KG1 (cell line): ENCODE data around the gene CALB2.
"Not testable (repeated sequence)": the region's sequence is repeated elsewhere in the genome, so short reads cannot be mapped to it uniquely, and the experiment has no call there.

Experiments
- DNase-seq: peaks from one replicate; lab custom pipeline; 2025; lab: John Stamatoyannopoulos, UW

Gene CALB2, protein sequence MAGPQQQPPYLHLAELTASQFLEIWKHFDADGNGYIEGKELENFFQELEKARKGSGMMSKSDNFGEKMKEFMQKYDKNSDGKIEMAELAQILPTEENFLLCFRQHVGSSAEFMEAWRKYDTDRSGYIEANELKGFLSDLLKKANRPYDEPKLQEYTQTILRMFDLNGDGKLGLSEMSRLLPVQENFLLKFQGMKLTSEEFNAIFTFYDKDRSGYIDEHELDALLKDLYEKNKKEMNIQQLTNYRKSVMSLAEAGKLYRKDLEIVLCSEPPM

DNA sequence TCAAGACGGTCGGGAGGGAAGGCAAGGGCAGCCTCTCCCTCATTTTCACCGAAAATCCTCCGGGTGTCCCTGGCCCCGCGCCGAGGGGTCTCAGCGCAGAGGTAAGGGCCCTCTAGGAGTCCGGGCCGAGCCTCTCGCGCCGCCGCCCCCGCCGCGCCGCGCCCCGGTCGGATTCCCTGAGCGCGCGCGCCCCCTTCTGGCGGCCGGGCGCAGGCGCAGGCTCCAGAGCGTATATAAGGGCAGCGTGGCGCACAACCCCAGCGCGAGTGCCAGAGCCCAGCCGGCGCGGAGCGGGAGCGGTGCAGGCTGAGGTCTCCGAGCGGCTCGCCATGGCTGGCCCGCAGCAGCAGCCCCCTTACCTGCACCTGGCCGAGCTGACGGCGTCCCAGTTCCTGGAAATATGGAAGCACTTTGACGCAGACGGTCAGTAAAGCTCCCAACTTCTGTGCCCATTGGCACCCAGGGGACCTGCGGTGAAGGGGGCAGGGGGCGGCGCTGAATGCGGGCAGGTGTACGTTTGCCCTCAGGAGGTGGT is at the start of gene CALB2:
Gene CALB2, plus strand, starts transcription at position 260 of the 535 bp plus-strand sequence. Its CDS starts 70 bp downstream, at position 330.
- peak; percentile 37 for DNase-seq

- no peak for DNase-seq
Observed at GRCh38 chr16:71311553-71312158, 46.9 kb upstream of the CALB2 start.

GRCh38 chr16:71313591-71313990 is 44.9 kb upstream of the CALB2 start:
- DNase-seq, result not testable (repeated sequence)

GRCh38 chr16:71315269-71315668 is 43.3 kb upstream of the CALB2 start:
- DNase-seq, result no peak

- DNase-seq, result no peak
Observed at GRCh38 chr16:71319999-71320398, 38.5 kb upstream of the CALB2 start.

DNA sequence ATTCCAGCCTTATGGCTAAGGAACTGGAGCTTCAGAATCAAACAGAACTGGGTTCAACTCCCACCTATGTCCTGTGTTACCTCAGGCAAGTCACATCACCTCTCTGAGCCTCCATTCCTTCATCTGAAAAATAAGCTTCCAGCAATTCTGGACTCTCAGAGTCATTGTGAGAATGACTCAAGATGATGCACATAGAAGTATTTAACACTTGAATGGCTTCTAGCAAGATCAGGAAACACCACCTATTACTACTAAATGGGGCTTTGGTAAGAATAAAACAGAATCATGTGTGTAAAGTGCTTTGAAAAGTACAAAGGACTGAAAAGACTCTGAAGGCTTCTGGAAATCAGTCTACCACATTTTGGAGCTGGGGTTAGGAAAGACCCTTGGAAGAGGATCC is 30.8 kb upstream of the CALB2 start:
- no peak for DNase-seq

DNA sequence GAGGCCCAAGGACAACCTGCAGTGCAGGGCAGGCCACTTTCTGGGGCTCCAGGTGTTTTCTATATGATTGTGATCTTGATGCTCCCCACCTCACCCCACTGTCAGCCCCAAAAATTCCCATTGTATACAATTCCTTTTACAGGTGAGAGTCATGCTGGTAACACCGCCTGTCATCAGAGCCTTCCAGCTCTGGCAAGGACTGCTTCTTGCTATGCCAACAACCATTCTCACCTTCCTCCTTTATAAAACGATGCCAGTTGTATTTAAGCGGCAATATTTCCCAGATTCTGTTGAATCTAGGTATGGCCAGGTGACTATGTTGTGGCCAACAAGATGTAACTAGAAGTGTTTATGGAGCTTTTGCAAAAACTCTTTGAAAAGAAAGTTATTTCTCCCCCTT is 30.4 kb upstream of the CALB2 start:
- no peak for DNase-seq

- DNase-seq, result no peak
Observed at GRCh38 chr16:71337631-71338030, 20.9 kb upstream of the CALB2 start.

GRCh38 chr16:71338193-71338592 is 20.3 kb upstream of the CALB2 start:
- DNase-seq, result no peak

DNA sequence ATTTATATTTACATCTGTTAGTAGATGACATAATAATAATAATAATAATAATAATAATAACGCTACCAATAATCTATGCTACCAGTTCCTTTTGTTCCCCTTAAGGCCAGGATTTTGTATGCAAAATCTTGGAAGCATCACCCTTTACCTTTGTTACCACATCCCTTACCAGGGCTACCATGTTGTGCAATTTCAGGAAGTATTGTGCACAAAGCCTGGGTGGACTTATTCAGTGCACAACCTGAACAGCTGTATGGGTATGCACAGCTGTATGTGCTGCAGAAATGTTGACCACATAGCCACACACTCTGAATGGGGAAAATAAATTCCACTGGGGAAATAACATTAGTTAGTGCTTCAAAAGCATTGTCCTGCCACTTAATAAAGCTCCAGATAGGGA is 19.9 kb upstream of the CALB2 start:
- no peak for DNase-seq

DNA sequence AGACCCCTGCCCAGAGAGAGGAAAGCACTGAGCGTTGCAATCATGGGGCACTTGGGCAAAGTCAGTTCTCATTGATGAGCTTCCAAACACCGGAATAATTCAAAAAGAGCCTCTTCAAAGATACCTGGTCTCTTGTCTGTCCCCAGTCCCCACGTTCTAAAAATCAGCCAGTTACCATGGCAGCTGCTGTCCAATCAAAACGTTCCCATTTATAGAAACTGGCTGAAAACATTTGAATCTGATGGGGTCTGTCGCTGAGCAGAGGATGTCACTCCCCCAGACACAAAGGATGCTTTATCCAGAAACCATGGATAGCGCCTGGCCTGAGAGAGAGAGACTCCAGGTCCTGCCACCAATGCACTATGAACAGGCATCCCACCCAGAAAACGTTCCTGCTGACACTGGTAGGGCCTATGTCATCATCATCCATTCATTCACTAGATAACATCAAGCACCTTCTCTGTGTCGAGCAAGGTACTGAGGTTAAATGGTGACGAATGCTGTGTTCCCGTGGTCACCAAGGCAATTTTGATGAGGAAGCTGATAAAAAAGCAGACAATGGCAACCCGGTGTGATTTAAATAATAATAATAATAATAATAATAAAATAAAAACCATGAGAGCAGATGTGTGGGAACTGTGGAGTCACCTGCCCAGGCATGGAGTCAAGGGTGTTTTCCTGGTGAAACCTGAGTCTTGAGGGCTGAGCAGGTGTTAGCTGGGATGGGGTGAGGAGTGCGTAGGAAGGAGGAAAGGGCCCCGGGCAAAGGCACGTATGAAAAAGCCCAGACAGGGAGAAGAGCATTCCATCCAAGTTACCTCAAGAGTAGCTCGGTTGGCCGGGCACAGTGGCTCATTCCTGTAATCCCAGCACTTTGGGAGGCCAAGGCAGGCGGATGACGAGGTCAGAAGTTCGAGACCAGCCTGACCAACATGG is 19.0 kb upstream of the CALB2 start:
- no peak for DNase-seq

GRCh38 chr16:71340406-71340805 is 18.1 kb upstream of the CALB2 start:
- DNase-seq, result no peak

DNA sequence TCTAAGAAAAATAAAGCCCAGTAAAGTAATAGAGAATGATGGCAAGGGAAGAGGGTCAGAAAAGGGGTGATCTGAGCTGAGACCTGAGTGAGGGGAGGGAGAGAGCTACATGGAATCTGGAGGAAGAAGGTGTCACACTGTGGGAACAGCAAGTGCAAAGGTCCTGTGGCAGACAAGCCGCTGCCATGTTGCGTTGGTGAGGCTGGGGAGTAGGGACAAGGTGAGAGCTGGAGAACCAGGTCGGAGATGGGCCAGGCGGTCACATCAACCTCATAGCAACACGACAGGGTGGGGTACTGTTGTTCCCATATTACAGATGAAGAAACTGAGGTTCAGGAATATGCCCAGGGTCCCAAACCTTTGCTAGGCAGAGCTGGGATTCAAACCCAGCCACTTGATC is 16.6 kb upstream of the CALB2 start:
- DNase-seq, result no peak

DNA sequence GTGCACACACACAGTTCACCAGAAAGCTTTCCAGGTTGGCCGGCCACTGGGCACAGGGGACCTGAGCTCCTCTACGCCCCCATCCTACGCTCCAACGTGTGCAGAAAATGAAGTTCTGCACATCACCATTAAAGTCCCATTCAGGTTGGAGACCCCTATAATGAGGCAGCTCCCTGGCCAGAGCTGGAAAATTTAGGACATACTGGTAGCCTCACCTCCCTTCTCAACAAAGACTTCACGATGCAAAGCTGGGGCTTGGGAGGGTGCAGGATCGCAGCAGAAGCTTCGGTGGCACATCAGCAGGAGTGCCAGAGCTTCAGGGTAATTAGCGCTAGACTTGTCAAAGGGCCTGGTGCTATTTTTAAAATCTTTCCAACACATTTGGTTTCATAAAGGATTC is 15.4 kb upstream of the CALB2 start:
- no peak for DNase-seq

GRCh38 chr16:71344315-71344905 is 14.1 kb upstream of the CALB2 start:
- no peak for DNase-seq

DNA sequence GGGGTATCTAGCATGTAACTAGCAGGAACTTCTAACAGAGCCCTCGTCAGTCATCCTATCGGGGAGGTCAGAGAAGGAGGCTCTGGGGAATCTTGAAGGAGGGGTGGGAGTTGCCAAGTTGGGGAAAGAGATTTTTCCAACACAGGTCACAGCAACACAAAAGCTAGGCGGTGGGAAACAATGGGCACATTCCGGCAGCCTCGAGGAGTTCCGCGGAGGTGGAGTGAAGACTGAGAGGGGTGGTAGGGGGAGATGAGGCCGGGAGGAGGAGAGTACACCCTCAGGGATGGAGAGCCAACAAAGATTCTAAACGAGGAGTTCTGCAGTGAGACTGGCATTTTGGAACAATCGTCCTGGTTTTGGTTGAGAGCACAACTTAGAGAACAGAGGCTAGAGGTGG is 13.5 kb upstream of the CALB2 start:
- no peak for DNase-seq

DNA sequence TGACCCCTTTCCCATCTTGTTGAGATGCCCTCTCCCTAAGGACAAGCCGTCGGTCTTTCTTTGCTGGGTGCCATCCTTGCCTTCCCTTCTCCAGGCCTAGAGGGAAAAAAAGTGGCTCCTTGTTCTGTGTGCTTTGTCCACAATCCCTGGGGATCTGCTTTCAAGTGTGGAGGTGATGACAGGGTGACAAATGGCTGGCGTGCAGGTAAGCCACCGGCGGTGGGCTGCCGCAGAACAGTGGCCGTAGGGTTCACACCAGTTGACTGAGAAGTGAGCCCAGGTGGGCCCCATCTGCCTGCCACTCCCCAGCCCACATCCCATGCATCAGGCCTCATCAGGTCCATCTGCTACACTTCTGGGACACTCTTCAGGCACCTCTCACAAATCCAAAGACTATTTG is 11.4 kb upstream of the CALB2 start:
- DNase-seq, result no peak

DNA sequence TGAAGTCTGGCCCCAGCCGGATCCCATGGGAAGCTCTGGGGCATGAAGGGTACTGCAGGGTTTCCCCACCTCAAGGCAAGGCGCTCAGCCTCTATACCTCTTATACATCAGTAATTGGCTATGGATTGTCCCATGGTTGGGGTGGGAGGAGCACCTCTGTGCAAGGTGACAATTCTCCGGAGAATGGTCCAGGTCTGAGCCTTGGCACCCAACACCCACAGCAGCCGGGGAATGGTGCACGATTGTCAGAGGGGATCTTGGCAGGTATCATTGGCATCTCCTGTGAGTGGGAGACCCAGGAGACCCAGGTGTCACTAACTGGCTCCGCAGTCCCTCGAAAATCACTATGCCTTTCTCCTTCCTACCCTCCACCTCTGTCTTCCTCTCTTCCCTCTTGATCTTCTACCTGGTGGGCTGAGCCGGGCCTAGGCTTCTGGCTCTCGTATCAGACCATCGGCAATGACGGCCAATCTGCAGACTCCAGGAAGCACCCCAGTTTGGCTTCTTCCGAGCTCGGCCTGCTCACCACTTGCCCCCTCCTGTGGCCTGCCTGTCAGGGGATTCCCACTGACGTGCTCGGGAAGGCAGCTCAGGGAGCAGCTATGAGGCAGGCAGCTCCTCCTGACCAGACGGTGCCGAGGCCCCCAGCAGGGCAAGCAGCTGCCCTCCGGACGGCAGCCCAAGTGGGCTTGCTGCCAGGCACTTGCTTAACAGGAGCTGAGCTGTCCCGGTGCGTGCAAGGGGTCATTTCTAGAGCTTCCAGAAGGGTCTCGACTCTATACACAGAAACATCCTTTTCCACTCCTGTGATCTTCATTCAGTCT is 10.0 kb upstream of the CALB2 start:
- DNase-seq, result no peak

GRCh38 chr16:71350821-71351557 is 7.5 kb upstream of the CALB2 start:
- no peak for DNase-seq

DNA sequence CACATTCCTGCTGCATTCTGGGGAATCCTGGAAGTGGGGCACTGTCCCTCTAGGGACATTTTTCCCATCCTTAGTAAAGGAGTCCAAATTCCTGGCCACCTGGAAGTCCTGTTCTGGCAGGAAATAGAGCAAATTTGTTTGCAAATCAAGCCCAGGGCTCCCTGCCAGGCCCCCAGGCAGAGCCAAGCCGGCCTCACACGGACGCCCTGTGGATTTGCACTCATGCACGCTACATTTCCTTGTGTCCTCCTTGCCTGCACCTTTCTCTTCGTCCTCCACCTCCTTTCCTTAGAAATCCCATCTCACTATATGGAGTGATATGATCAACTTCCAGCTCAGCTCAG is 7.0 kb upstream of the CALB2 start:
- DNase-seq, result no peak

- DNase-seq, result no peak
Observed at GRCh38 chr16:71352466-71352865, 6.1 kb upstream of the CALB2 start.
